ENCODE measurements around the gene SBK2.

The SBK2 gene

GRCh38 chr19:55554302-55554701 is 17.4 kb upstream of the SBK2 start:
- no peak for DNase-seq

GRCh38 chr19:55553217-55554182 is 16.6 kb upstream of the SBK2 start:
- no peak for DNase-seq

DNA sequence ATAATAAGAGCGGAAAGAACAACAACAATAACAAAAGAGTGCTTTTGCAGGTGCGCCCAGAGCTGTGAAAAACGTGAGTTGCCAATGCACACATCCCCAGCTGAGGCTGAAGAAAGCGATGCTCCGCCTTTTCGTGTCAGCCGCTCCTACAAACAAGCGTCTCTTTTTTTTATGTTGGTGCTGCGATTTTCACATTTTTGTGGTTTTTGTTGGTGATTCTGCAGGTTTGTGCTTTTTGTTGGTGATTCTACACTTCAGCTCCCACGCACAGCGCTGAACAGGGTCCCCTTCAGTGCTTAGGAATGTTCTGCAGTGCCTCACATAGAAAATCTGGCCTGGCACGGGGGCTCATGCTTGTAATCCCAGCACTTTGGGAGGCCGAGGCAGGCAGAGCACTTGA is 15.7 kb upstream of the SBK2 start:
- no peak for DNase-seq

GRCh38 chr19:55552206-55552605 is 15.3 kb upstream of the SBK2 start:
- no peak for DNase-seq

GRCh38 chr19:55550321-55550650 is 13.4 kb upstream of the SBK2 start:
- no peak for DNase-seq

DNA sequence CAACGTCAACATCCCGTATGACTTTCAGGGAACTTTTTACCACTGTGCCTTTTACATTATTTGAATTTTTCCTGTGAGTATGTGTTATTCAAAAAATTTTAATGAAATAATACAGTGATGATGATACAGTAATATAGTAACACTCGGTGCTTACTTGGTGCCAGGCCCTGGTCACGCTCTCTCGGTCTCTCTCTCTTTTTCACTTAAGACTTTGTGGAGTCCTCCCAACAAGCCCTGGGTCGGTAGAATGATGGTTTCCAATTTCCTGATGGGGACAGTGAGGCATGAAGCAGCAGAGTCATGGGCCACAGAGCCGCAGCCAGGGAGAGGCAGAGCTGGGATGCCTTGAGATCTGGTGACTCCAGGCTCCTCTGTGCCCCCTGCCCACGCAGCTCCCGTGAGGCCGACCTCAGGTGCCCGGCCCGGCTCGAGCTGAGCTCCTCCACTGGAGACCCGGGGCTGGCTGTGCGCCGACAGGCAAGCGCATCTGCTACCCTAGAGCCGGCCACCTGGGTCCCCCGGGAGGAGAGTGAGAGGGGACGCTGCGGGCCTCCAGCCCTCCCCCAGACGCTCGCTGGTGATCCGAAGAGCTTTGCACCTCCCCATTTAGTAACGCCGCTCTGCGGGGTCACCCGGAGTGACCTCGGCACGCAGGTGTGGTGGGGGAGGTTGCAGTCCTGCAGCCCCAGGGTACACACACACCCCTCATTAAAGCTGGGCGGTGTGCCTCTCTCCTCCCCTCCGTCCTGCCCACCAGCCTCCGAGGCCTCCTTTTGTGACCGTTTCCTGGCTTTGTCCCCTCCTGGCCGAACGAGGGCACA is 12.8 kb upstream of the SBK2 start:
- no peak for DNase-seq

GRCh38 chr19:55546822-55547614 is 10.1 kb upstream of the SBK2 start:
- no peak for DNase-seq

DNA sequence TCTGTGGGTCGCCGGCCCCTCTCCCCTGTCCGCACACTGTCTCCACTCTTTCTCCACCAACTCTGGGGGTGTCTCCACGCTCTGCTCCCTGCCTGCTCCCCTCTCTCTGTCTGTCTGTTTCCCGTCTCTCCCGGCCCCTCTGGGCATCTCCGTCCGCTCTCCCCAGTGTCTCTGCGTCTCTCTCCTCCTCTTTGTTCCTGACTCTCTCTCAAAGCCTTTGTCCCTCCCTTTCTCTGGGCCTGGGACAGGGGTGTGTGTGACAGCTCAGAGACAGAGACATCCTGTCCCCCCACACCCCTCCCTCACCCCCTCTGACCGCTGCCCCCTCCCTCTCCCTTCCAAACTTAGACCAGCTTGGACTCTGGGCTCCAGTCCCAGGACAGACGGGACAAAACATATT is 9.1 kb upstream of the SBK2 start:
- no peak for DNase-seq

DNA sequence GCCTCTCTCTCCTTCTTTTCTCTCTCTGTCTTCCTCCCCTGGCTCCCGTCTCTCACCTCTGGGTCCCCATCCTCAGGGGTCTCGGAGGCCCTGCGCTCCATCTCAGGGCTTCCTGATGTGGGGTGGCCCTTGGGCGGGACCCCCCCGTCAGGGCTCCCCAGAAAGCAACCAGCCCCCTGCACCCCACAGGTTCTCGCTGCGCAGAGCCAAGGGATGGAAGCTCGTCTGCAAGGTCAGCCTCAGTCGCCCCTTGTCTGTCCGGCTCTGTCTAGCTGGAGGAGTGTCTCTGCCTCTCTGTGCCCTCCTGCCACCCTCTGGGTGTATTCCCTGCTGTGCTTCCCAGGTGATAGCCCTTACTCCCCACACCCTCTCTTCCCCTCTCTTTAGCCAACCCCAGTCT is 8.5 kb upstream of the SBK2 start, which contains the start of gene SBK3:
Gene SBK3, minus strand, starts transcription at position 101 of the 400 bp plus-strand sequence. Its CDS starts 0 bp downstream, at position 101.
- no peak for DNase-seq

GRCh38 chr19:55544776-55545439 is 8.0 kb upstream of the SBK2 start:
- DNase-seq = no peak

- DNase-seq = no peak
Measured at GRCh38 chr19:55544014-55544413, 7.1 kb upstream of the SBK2 start.

GRCh38 chr19:55543567-55543966 is 6.6 kb upstream of the SBK2 start:
- DNase-seq = no peak

- no peak for DNase-seq
Measured at GRCh38 chr19:55542292-55542855, 5.4 kb upstream of the SBK2 start.

GRCh38 chr19:55541091-55541490 is 4.2 kb upstream of the SBK2 start:
- DNase-seq = no peak

GRCh38 chr19:55540619-55541018 is 3.7 kb upstream of the SBK2 start:
- no peak for DNase-seq

DNA sequence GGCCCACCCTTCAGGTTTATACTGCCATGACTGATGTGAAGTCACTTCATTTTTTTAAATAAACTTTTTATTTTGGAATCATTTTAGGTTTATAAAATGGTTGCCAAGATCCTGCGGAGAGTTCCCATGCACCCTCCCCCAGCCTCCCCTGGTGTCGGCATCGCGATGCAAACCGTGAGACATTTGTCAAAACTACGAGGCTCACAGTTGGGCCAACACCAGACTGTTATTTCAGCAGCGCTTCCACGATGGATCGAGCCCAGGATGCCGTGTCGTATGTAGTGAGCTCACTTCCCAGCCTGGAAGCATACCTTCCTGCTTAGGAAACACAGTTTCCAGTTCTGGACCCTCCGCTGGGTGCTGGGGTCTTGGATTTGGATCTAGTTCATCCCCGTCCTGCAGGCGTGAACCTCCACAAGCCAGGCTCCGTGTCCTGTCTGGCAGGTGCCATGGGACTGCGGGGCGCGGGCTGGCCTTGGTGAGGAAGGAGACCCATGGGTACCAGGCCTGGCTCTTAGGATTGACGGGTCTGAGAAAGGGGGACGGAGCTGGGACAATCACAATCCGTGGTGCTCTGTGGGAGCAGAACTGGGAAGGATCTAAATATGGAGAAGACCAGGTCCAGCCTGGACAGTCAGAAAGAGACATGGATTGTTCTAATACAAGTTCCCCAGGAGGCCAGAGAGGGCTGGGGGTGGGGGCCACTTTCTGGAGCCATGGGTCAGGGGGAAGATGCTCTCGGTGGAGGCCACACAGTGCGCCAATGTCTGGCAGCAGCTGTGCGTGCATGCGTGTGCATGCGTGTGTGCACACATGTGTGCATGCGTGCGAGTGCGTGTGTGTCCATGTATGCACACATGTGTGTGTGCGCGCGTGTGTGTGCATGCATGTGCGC is 2.4 kb upstream of the SBK2 start:
- no peak for DNase-seq

- no peak for DNase-seq
Measured at GRCh38 chr19:55538132-55538531, 1.2 kb upstream of the SBK2 start.

- DNase-seq = no peak
Measured at GRCh38 chr19:55537741-55538111, 793 bp upstream of the SBK2 start.

DNA sequence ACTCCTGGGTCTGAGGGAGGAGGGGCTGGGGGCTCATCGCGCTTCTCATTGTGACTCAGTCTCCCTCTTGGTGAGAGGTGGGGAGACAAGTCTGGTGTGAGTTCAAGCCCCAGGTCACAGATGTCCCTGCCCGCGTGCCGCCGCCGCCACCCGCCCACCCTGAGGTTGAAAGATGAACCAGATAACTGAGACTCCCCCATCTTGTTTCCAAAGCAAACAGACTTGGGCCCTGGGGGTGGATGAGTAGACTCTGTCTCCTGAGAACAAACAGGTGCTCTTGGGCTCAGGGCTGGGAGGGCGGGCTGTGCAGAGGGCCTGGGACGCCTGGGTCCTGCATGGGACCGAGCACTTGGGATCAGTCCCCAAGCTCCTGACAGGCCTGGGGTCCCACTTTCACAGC is 567 bp downstream of the SBK2 start:
- no peak for DNase-seq

DNA sequence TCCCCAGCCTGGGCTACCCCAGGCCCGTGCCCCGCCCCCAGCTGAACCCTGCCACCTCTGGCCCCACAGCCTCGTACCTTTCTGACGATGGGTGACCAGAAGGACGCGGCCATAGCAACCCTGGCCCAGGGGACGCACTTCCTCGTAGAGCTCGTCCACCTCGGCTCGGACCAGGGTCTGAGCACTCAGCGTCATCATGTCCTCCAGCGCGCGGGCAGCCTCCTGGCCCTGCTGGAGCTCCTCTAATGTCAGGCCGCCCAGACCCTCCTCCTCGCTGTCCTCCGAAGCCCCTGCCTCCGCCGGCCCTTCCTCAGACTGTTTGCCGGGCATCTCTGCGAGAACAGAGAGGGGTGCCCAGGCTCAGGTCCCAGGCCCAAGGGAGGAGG is 975 bp downstream of the SBK2 start:
- no peak for DNase-seq

Measured in AML-193 (cell line).